ENCODE data around the gene LAMA2. TPM values are rescaled to one million over a fixed set of nuclear protein-coding genes. Genes with fewer than 3 reads are reported as not detected.

LAMA2 gene
- total RNA-seq, 1 experiment from 2014 or later: 4.2 TPM

DNA sequence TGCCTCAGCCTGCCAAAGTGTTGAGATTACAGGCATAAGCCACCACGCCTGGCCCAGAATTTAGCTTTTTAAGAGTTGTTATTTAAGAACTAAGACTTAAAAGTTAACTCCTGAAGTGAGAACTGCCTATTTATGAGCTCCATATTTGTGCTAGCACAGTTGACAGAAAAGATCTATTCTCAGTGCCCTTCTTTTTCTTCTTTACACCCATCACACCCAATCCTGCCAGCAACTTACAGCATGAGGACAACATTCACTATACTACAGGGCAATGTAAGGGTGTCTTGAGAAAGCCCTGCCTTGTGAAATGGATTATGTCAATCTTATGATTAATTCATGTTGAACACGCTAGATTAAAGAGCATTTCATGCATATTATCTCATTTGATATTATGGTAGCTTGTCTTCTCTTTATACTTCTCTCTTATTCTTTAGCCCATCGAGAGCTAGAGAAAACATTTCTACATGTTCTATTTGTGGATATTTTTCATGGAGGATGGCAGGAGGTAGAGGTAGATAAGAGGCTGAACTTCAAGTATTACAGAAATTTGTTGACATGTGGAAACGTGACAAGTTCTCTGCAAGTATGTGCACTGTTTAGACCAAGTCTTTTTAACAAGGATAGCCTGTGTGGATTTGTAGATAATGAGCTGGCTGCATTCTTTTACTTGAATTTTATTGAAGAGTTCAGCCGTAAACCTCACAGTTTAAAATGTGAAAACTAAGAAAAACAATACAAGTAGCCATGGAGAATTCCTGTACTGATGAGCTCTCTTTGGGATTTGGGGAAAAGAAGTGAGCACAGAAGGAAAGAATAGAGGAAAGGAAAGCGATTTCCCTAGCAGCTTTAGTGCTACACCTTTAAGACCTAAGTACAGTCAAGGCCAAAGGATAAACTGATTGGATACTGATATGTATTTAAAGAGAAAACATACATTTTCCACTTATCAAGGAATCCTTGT lies 614.8 kb downstream of the LAMA2 start:
- Mint-ChIP-seq H3K36me3 (ENCODE audit: insufficient read depth in 1 of 3, low read depth in 3 of 3) (no peaks in the 10 kb centered on the region), H3K27me3 (ENCODE audit: low read depth) (no peaks in the 10 kb centered on the region), H3K27ac (no peak overlapping the region), H3K4me3 (no peak overlapping the region), H3K9me3 (no peaks in the 10 kb centered on the region), H3K4me1 (peaks cover 16 to 22% of the 10 kb centered on the region in 2 experiments)
- no peak overlapping the region for H4K5ac ChIP-seq (ENCODE audit: insufficient read length, low read depth, low read length)
- no peak overlapping the region for H3K18ac ChIP-seq (ENCODE audit: insufficient read length, low read depth, low read length)
- no peak overlapping the region for H3K56ac ChIP-seq (ENCODE audit: insufficient read length, low read depth, low read length)
- no peak overlapping the region for H3T11ph ChIP-seq (ENCODE audit: low read length)
- no peak overlapping the region for H3K27ac ChIP-seq (ENCODE audit: insufficient read length, low read depth, low read length)
- H2AFZ ChIP-seq (ENCODE audit: low read length): no peak overlapping the region
- H3K14ac ChIP-seq (ENCODE audit: insufficient read depth, low read length): no peak overlapping the region
- no peak overlapping the region for H4K8ac ChIP-seq (replicated peaks; ENCODE audit: insufficient read length, low read depth, low read length)
- H2BK12ac ChIP-seq (ENCODE audit: insufficient read length, low read depth, low read length): no peak overlapping the region
- no peaks in the 10 kb centered on the region for H3K9me3 ChIP-seq (ENCODE audit: control insufficient read depth, low read depth, low read length)
- H4K91ac ChIP-seq (ENCODE audit: insufficient read length, low read depth, low read length): no peak overlapping the region
- no peak for DNase-seq
- H3K79me2 ChIP-seq (ENCODE audit: insufficient read depth, low read length): no peaks in the 10 kb centered on the region
- H3K4me2 ChIP-seq (ENCODE audit: insufficient read depth, insufficient read length, low read length): no peak overlapping the region
- H2BK20ac ChIP-seq (ENCODE audit: low read depth, low read length, poor library complexity, severe bottlenecking): no peak overlapping the region
- no peak overlapping the region for H2BK120ac ChIP-seq (ENCODE audit: low read depth, low read length, poor library complexity, severe bottlenecking)
- H2BK15ac ChIP-seq (ENCODE audit: low read depth, low read length): no peak overlapping the region
- H2BK5ac ChIP-seq (ENCODE audit: insufficient read length, low read length): no peak overlapping the region
- no peak overlapping the region for H2AK5ac ChIP-seq (ENCODE audit: insufficient read length, low read length)
- no peak for TF ChIP-seq CTCF (conservative IDR thresholded peaks at IDR 0.05)
- no peak overlapping the region for H3K9ac ChIP-seq (ENCODE audit: extremely low read depth, insufficient read length, low read length)
- no peak overlapping the region for H3K23ac ChIP-seq (ENCODE audit: insufficient read length, low read depth, low read length)
- H4K20me1 ChIP-seq (ENCODE audit: control insufficient read depth, insufficient read depth, insufficient read length): no peaks in the 10 kb centered on the region
- no peaks in the 10 kb centered on the region for H3K27me3 ChIP-seq (ENCODE audit: insufficient read depth, low read length)
- no CpG with 5 or more reads among the region's 6 CpGs for WGBS (ENCODE audit: extremely low coverage, insufficient read length, low lambda C conversion rate)
- no peaks in the 10 kb centered on the region for H3K23me2 ChIP-seq (ENCODE audit: insufficient read length, low read depth, low read length, poor library complexity, severe bottlenecking)
- no peak overlapping the region for H3K4ac ChIP-seq (ENCODE audit: low read depth, low read length)
- no peaks in the 10 kb centered on the region for H3K79me1 ChIP-seq (ENCODE audit: insufficient read depth, low read depth, low read length, poor library complexity, severe bottlenecking)
- no peaks in the 10 kb centered on the region for H3K4me1 ChIP-seq (ENCODE audit: insufficient read depth, low read length)
